PC-3 (cell line): ENCODE measurements around the gene GSPT1. TPM values are rescaled to one million over a fixed set of nuclear protein-coding genes. Genes with fewer than 3 reads are reported as not detected.
"Not testable (repeated sequence)": the region's sequence is repeated elsewhere in the genome, so short reads cannot be mapped to it uniquely, and the experiment has no call there.

Experiments used
- ATAC-seq: fragments of 200-7000 bp; cut with Tn5 transposase; 2 replicates; pipeline ENCODE4 v1.9.1; 2020; ENCODE audit warnings: mild to moderate bottlenecking, moderate library complexity
- BruUV-seq: library from RNA; stranded (reverse); fragments of 400-500 nt; replicated peaks from 2 replicates; lab custom pipeline; 2021; lab: Mats Ljungman, UMichigan
- CTCF ChIA-PET: fragments of 300-600 bp; sonication (Branson Sonifier 250); formaldehyde crosslinking; loops from one replicate; lab custom pipeline; 2022; ENCODE audit warnings: antibody characterized with exemption; lab: Charles Lee
- POLR2A ChIA-PET: fragments of 300-600 bp; sonication (Branson Sonifier 250); formaldehyde crosslinking; loops from one replicate; lab custom pipeline; 2022; ENCODE audit warnings: antibody characterized with exemption; ENCODE audit not compliant: unreplicated experiment; lab: Charles Lee
- DNase-seq: peaks from one replicate; pipeline ENCODE4 v3.0.0-alpha.2; 2015
- H2AFZ ChIP-seq: fragments of 300-600 bp; sonication (generic); 2 replicates; pipeline ENCODE4 v1.6.0; 2016; ENCODE audit warnings: antibody characterized with exemption, low read length
- H3F3A ChIP-seq: fragments of 300-600 bp; sonication (generic); one replicate; pipeline ENCODE4 v1.6.0; 2017; ENCODE audit warnings: antibody characterized with exemption, low read length, control low read depth, mild to moderate bottlenecking; ENCODE audit not compliant: unreplicated experiment
- H3K27ac ChIP-seq: fragments of 300-600 bp; sonication (generic); 2 replicates; pipeline ENCODE4 v1.5.1; 2016; ENCODE audit warnings: mild to moderate bottlenecking, low read length
- H3K27me3 ChIP-seq: fragments of 300-600 bp; sonication (generic); 2 replicates; pipeline ENCODE4 v1.6.1; 2016; ENCODE audit warnings: low read length, mixed read lengths
- H3K36me3 ChIP-seq: fragments of 300-600 bp; sonication (generic); 2 replicates; pipeline ENCODE4 v1.6.1; 2016; ENCODE audit warnings: low read depth, mixed run types, low read length, mixed read lengths
- H3K4me1 ChIP-seq: fragments of 300-600 bp; sonication (generic); 2 replicates; pipeline ENCODE4 v1.5.1; 2016; ENCODE audit warnings: low read length; ENCODE audit not compliant: insufficient read depth
- H3K4me2 ChIP-seq: fragments of 300-600 bp; sonication (generic); 2 replicates; pipeline ENCODE4 v1.6.0; 2016; ENCODE audit warnings: low read length
- H3K4me3 ChIP-seq: fragments of 300-600 bp; sonication (generic); 2 replicates; pipeline ENCODE4 v1.5.1; 2016; ENCODE audit warnings: mild to moderate bottlenecking, low read length, mixed read lengths
- H3K79me2 ChIP-seq: fragments of 300-600 bp; sonication (generic); 2 replicates; pipeline ENCODE4 v1.6.1; 2017; ENCODE audit warnings: low read length, mixed read lengths
- H3K9ac ChIP-seq: fragments of 300-600 bp; sonication (generic); 2 replicates; pipeline ENCODE4 v1.6.0; 2016; ENCODE audit warnings: mild to moderate bottlenecking, low read length
- H3K9me2 ChIP-seq: fragments of 300-600 bp; sonication (generic); replicated peaks from 2 replicates; pipeline ENCODE4 v1.6.1; 2016; ENCODE audit warnings: mixed run types, low read length, mixed read lengths
- H3K9me3 ChIP-seq: fragments of 300-600 bp; sonication (generic); 2 replicates; pipeline ENCODE4 v1.6.1; 2016; ENCODE audit warnings: low read length, mixed read lengths
- H4K20me1 ChIP-seq: fragments of 300-600 bp; sonication (generic); 2 replicates; pipeline ENCODE4 v1.6.1; 2016; ENCODE audit warnings: low read length, mixed read lengths
- EZH2 ChIP-seq: fragments of 300-600 bp; sonication (generic); IDR thresholded peaks from one replicate; pipeline ENCODE4 v1.6.1; 2017; ENCODE audit warnings: antibody characterized with exemption, mild to moderate bottlenecking, low read length; ENCODE audit not compliant: unreplicated experiment
- EZH2phosphoT487 ChIP-seq: fragments of 300-600 bp; sonication (generic); IDR thresholded peaks from 2 replicates; pipeline ENCODE4 v1.6.1; 2018; ENCODE audit warnings: mild to moderate bottlenecking, antibody characterized with exemption, low read length, borderline replicate concordance
- intact Hi-C: fragments of 100-400 bp; cut with micrococcal nuclease; formaldehyde crosslinking; loops from 2 replicates; pipeline ENCODE4 v1.9.0; 2023
- total RNA-seq: library from RNA; depleted of rRNA; stranded (reverse); fragments of >200 nt; gene quantifications from 2 replicates; pipeline ENCODE4 v1.2.3, GENCODE V29; 2014
- TF ChIP-seq, protein P1 (sequence below): fragments of 300-600 bp; sonication (generic); conservative IDR thresholded peaks from 2 replicates; pipeline ENCODE4 v1.5.1; 2017; ENCODE audit warnings: antibody characterized with exemption, low read depth, mild to moderate bottlenecking, low read length

The GSPT1 gene
- total RNA-seq, 1 experiment from 2014 or later: 67.9 TPM

DNA sequence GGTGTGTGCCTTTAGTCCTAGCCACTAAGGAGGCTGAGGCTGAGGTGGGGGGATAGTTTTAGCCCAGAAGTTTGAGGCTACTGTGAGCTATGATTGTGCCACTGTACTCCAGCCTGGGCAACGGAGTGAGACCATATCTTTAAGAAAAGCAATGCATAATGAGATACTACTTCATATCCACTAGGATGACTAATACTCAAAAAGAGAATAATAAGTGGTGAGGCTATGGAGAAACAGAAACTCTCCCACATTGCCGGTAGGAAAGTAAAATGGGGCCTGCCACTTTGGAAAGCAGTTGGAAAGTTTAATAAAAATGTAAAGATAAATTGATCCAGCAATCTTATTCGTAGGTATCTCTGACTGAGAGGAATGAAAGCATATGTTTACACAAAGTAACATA, 30.7 kb upstream of the GSPT1 start:
- no peaks in the 10 kb centered on the region for H4K20me1 ChIP-seq
- H3K9me3 ChIP-seq: no peaks in the 10 kb centered on the region
- H3K9ac ChIP-seq: no peak overlapping the region
- H3K9me2 ChIP-seq: no peaks in the 10 kb centered on the region
- no peak overlapping the region for H2AFZ ChIP-seq
- no peaks in the 10 kb centered on the region for H3K79me2 ChIP-seq
- H3K36me3 ChIP-seq: no peaks in the 10 kb centered on the region
- H3F3A ChIP-seq: no peaks in the 10 kb centered on the region
- TF ChIP-seq EZH2: no peak
- TF ChIP-seq EZH2phosphoT487: no peak
- TF ChIP-seq, protein P1, sequence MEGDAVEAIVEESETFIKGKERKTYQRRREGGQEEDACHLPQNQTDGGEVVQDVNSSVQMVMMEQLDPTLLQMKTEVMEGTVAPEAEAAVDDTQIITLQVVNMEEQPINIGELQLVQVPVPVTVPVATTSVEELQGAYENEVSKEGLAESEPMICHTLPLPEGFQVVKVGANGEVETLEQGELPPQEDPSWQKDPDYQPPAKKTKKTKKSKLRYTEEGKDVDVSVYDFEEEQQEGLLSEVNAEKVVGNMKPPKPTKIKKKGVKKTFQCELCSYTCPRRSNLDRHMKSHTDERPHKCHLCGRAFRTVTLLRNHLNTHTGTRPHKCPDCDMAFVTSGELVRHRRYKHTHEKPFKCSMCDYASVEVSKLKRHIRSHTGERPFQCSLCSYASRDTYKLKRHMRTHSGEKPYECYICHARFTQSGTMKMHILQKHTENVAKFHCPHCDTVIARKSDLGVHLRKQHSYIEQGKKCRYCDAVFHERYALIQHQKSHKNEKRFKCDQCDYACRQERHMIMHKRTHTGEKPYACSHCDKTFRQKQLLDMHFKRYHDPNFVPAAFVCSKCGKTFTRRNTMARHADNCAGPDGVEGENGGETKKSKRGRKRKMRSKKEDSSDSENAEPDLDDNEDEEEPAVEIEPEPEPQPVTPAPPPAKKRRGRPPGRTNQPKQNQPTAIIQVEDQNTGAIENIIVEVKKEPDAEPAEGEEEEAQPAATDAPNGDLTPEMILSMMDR: no peak
- intact Hi-C loops: no loop called here
- ATAC-seq (no peak), DNase-seq (no peak)
- ChIA-PET POLR2A (no interaction called here), CTCF (no interaction called here)
- H3K27me3 ChIP-seq: no peaks in the 10 kb centered on the region
- no peaks in the 10 kb centered on the region for H3K4me1 ChIP-seq
- no peak overlapping the region for H3K4me3 ChIP-seq
- BruUV-seq: no TSS peak
- no peak overlapping the region for H3K27ac ChIP-seq
- H3K4me2 ChIP-seq: no peak overlapping the region

DNA sequence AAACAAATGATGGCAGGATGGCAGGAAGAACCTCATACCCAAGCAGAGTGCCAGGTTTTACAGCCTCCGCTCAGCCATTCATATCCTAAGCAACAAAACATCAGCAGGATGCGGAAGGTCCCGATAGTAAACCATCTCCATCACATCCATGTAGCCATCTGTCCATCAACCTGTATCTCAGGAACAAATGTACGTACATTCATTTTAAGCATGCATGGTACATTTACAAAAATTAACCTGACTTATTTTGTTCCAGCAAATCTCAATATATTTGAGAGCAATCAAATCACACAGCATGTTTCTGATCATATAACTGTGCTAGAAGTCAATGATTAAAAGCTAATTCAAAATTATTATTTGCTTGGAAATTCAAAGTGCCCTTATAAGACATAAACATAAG, 26.2 kb upstream of the GSPT1 start, which contains the start of gene NPIPB2:
NPIPB2 (minus strand) TSS at position 101 of the 400 bp plus-strand sequence; CDS start at position 101, 0 bp downstream.
- H3K4me2 ChIP-seq, POLR2A ChIA-PET, H3K79me2 ChIP-seq, intact Hi-C loops, H3K27me3 ChIP-seq, H3K9me2 ChIP-seq, H3K4me3 ChIP-seq, H3K4me1 ChIP-seq, H2AFZ ChIP-seq, H3K9ac ChIP-seq, BruUV-seq, H3K36me3 ChIP-seq, ATAC-seq, DNase-seq, H3F3A ChIP-seq, H4K20me1 ChIP-seq, H3K9me3 ChIP-seq, H3K27ac ChIP-seq, CTCF ChIA-PET: not testable (repeated sequence)

DNA sequence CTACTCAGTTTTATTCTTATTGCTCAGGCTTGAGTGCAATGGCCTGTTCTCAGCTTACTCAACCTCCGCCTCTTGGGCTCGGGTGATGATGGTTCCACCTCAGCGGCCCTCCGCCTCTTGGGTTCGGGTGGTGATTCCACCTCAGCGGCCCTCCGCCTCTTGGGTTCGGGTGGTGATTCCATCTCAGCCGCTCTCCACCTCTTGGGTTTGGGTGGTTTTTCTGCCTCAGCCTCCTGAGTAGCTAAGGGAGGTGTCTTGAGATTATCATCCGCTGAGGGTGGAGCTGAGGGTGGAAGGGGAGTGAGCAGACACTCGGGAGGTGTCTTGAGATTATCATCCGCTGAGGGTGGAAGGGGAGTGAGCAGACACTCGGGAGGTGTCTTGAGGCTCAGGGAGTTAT, 11.6 kb upstream of the GSPT1 start:
- H3K4me2 ChIP-seq, ATAC-seq, POLR2A ChIA-PET, intact Hi-C loops, H3K27me3 ChIP-seq, H3K9me2 ChIP-seq, CTCF ChIA-PET, H3K36me3 ChIP-seq, H3K4me1 ChIP-seq, H3K79me2 ChIP-seq, DNase-seq, H3K4me3 ChIP-seq, H3K9me3 ChIP-seq, H4K20me1 ChIP-seq, H3K27ac ChIP-seq, H3F3A ChIP-seq, BruUV-seq, H2AFZ ChIP-seq, H3K9ac ChIP-seq: not testable (repeated sequence)

DNA sequence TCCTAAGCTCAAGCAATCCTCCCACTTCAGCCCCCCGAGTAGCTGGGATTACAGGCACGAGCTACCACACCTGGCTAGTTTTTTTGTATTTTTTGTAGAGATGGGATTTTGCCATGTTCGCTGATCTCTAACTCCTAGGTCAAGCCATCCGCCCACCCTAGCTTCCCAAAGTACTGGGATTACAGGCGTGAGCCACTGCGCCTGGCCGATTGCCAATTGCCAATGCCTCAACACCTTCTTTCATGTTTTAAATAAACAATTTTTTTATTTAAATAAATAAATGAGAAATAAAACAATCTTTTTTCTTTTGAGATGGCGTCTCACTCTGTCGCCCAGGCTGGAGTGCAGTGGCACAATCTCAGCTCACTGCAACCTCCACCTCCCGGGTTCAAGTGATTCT, 8.3 kb upstream of the GSPT1 start:
- CTCF ChIA-PET, intact Hi-C loops, H3K79me2 ChIP-seq, H3K27me3 ChIP-seq, H3K4me2 ChIP-seq, H3K36me3 ChIP-seq, H3K9me2 ChIP-seq, H3K4me3 ChIP-seq, H3K27ac ChIP-seq, H3K9ac ChIP-seq, H4K20me1 ChIP-seq, ATAC-seq, DNase-seq, H2AFZ ChIP-seq, H3K9me3 ChIP-seq, H3F3A ChIP-seq, H3K4me1 ChIP-seq, BruUV-seq, POLR2A ChIA-PET: not testable (repeated sequence)
